NCI-H2171 treated with DMSO at 0.1 percent for 48 hours (cell line): ENCODE results near the gene MORF4L1.
"Not testable (repeated sequence)": the region's sequence is repeated elsewhere in the genome, so short reads cannot be mapped to it uniquely, and the experiment has no call there.

ENCODE experiments used
- DNase-seq: peaks from one replicate; lab custom pipeline; 2025; lab: John Stamatoyannopoulos, UW

Gene MORF4L1

GRCh38 chr15:78902281-78903032, 29.8 kb downstream of the MORF4L1 start:
- DNase-seq: not testable (repeated sequence)

DNA sequence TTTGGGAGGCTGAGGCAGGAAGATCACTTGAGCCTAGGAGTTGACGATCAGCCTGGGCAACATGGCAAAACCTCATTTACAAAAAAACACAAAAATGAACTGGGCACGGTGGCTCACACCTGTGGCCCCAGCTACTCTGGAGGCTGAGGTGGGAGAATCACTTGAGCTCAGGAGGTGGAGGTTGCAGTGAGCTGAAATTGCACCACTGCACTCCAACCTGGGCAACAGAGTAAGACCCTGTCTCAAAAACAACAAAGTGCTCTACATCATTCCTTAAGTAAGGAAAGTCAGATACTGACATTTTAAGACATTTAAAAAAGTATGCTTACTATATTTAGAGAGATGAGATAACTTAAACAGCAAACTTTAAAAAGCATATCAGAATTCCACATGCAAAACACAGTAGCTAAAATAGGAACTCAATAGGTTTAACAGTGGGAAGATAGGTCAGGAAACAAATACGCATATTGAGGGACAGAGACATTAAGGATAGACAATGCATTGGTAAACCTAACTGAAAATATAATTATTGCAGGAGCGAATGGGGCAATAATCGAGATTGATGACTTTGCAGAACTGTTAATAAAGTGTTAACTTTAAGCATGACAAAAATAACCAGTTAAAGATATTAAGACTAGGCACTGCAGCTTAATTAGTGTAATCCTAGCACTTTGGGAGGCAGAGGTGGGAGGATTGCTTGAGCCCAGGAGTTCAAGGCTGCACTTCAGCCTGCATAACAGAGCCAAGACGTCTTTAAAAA, 32.1 kb downstream of the MORF4L1 start:
- DNase-seq: no peak

DNA sequence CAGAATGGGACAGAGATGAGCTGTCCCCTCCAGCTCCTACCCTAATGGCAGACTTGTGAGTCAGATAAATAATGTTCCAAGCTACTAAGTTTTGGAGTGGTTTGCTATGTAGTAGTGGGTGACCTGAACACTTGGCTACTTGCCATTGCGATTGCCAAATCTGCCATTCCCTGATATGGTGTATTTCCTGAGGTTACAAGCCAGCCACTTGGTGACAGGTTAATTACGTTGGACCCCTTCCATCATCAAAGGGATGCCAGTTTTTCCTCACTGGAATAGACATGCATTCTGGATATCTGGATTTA, 33.6 kb downstream of the MORF4L1 start:
- DNase-seq: no peak

DNA sequence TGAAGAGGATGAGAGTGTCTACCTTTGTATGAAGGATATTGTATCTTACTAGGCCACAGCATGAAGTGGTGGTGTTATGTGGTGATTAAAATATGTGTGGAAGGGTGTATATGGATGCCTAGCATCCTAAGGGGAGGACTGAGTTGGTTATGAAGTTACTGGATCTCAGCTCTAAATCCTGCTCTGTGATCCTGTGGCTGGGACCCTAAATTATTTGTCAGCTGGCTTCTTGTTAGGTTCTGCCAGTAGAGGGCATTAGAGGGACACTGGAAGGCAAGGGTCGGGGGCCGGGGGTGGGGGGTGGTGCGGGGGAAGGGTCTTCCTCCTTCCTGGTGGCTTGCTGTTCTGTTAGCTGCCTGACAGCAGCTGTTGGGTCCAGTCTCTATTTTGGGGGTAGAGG, 34.9 kb downstream of the MORF4L1 start:
- DNase-seq: no peak

GRCh38 chr15:78909160-78909695, 36.5 kb downstream of the MORF4L1 start:
- DNase-seq: no peak

DNA sequence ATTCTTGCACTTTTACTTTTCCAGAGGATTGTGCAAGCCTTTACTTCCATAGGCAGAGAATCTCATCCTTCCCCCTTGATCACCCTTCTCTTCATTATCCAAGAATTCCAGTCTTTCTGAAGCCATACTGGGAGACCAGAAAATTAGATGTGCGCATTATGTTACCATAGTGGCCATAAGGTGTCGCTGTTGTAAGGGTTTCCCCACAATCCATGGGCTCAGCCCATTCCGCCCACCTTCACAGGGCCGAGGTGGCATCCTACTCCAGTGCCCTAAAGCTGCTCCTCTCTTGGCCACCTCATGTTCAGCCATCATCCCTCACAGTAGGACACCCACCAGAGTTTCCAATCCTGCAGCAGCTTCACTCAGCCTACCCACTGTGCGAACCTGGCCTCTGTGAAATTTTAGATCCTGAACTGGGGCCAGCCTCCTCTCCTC, 37.1 kb downstream of the MORF4L1 start:
- DNase-seq: peak; percentile 8

GRCh38 chr15:78910271-78910670, 37.6 kb downstream of the MORF4L1 start:
- no peak for DNase-seq

- DNase-seq: no peak
Measured at GRCh38 chr15:78912316-78912715, 39.6 kb downstream of the MORF4L1 start.

- DNase-seq: no peak
Measured at GRCh38 chr15:78913012-78913411, 40.3 kb downstream of the MORF4L1 start.

DNA sequence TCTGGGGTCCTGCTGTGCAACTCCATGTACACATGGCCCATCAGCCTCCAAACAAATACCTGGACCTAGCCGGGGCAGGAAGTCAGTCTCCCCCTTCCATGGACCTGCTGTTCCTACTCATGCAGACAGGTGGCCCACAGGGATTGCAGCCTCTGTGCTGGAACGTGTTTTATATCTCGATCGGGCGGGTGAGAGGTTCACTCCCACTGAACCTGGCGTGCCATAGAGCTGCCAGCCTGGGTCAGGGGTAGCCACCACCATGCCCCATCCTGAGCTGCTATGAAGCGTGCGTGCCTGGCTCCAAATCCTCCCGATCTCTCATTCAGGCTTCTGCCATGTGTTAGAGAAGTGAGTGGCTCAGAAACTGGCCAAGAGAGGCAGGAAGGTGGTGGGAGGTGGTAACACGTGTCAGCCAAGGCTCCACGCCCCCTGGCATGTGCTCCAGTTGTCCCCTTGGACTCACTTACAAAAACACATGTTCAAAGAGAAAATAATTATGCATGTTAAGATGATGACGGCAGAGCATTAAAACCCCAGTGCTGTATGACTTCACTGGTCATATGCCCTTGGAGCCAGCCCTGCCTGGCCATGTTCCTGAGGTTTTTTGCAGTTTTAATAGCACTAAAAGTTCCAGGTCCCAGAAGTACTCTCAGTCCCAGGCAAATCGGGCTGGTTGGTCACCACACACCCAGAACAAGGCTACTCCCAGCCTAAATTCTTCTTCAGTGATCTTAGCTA, 41.5 kb downstream of the MORF4L1 start:
- no peak for DNase-seq

DNA sequence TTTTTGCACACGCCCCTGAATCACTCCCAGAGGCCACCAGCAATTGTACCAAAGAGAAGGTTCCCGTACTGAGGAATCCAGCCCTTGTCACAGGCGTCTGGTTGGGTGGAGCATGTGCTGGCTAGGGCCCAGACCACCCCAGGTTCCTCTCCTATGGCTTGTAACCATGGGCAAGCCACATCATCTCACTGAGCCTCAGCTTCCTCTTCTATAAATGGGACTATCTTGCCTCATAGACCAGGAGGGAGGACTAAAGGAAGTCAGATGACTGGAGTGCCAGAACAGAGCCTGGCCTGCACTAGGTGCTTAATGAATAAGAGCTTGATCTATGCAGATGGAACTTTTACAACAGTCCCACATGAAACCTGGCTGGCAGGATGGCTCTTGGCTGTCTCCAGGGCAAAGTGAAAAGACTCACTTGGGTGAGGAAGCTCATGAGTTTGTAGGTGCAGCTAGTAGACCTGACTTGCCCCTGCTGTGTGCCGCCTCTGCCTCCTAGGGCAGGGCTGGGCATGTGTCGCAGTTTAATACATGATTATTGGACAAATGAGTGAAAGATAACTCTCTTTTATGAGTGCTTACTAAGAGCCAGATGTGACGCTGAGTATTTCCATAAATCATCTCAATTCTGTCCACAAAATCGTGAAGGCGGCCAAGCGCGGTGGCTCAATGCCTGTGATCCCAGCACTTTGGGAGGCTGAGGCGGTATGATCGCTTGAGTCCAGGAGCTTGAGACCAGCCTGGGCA, 42.8 kb downstream of the MORF4L1 start:
- no peak for DNase-seq

GRCh38 chr15:78916088-78916487, 43.4 kb downstream of the MORF4L1 start:
- no peak for DNase-seq

- no peak for DNase-seq
Measured at GRCh38 chr15:78917888-78918287, 45.2 kb downstream of the MORF4L1 start.

DNA sequence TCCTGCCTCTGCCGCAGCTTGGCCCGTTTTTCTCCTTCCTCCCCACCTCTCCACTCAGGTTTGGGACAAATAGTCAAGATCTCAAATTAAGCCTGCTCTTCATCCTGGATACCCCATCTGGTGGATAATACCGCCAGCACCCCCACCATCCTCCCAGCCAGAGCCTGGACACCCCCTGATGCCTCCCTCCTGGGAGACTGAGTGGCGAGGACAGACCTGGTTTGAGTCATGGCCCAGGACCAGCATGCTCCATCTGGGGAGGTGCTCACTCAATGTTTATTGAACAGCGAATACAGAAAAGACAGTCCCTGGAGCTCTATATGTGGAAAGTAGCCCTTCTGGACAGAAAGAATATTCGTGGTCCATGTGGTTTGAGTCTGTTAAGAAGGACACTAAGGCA, 48.8 kb downstream of the MORF4L1 start:
- no peak for DNase-seq

- DNase-seq: no peak
Measured at GRCh38 chr15:78921940-78922339, 49.2 kb downstream of the MORF4L1 start.

- no peak for DNase-seq
Measured at GRCh38 chr15:78922527-78922926, 49.8 kb downstream of the MORF4L1 start.

DNA sequence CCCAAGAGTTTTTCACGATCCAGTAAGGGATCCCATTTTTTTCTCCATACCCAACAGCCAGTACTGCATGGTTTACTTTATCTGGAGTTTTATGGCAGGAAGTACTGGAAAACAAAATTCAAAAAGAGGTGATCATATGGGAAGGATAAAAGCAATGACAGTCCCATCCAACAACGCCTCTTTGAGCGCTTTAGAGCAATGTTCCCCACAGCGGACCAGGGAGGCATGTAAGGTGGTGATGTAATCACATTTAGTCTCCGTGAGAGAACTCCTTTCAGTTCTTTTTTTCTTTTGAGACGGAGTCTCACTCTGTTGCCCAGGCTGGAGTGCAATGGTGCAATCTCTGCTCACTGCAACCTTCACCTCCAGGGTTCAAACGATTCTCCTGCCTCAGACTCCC, 50.3 kb downstream of the MORF4L1 start:
- DNase-seq: no peak

- no peak for DNase-seq
Measured at GRCh38 chr15:78923480-78924360, 51.0 kb downstream of the MORF4L1 start.

- no peak for DNase-seq
Measured at GRCh38 chr15:78925076-78925624, 52.5 kb downstream of the MORF4L1 start.

GRCh38 chr15:78925956-78926743, 53.5 kb downstream of the MORF4L1 start:
- DNase-seq: no peak
